ENCODE data around the gene DDX10.

The DDX10 gene

DNA sequence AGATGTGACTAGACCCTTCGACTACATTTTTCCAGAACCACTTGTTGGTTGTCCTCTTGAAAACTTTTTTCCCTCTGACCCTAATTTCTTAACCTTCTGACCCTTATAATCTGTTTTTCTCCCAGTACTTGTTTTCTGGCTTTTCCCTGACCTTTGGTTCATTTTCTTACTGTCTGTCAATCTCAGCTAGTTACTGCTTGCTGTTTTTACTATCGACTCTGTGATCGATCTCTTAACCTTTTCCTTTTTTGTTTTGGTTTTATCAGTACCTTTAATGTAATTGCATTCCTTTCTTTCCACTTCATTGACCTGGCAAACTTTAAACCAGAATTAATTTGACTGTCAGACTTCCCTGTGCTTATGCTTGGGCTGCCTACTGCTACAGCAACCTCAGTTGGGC lies 92.8 kb downstream of the DDX10 start:
- TF ChIP-seq, protein P1, sequence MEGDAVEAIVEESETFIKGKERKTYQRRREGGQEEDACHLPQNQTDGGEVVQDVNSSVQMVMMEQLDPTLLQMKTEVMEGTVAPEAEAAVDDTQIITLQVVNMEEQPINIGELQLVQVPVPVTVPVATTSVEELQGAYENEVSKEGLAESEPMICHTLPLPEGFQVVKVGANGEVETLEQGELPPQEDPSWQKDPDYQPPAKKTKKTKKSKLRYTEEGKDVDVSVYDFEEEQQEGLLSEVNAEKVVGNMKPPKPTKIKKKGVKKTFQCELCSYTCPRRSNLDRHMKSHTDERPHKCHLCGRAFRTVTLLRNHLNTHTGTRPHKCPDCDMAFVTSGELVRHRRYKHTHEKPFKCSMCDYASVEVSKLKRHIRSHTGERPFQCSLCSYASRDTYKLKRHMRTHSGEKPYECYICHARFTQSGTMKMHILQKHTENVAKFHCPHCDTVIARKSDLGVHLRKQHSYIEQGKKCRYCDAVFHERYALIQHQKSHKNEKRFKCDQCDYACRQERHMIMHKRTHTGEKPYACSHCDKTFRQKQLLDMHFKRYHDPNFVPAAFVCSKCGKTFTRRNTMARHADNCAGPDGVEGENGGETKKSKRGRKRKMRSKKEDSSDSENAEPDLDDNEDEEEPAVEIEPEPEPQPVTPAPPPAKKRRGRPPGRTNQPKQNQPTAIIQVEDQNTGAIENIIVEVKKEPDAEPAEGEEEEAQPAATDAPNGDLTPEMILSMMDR (IDR thresholded peaks at IDR 0.05): no peak
- Histone ChIP-seq H3K4me1 (peaks cover 0 to 10% (median 6%) of the 10 kb centered on the region in 4 donors), H3K4me3 (no peak overlapping the region), H3K27ac (no peak overlapping the region), H3K27me3 (no peaks in the 10 kb centered on the region), H3K36me3 (no peaks in the 10 kb centered on the region), H3K9me3 (no peaks in the 10 kb centered on the region)
- intact Hi-C loops (cut with DNase I; ENCODE audit: low total_unique reads): no loop called here
- DNase-seq: no peak

DNA sequence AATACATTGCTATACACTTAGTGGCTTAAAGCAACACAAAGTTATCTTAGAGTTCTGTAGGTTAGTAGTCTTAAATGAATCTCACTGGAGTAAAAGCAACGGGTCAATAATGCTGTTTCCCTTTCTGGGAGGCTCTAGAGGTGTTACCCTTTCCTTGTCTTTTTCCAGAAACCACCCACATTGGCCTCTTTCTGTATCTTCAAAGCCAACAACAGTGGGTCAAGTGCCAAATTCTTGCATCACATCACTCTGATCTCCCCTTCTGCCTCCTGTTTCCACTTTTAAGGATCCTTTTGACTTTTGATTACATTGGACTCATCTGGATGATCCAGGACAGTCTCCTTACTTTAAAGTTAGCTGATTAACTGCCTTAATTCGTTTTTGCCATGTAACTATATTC lies 93.6 kb downstream of the DDX10 start:
- H3K27ac ChIP-seq: no peak overlapping the region
- DNase-seq: no peak
- peaks cover 0 to 10% (median 6%) of the 10 kb centered on the region in 4 donors for H3K4me1 ChIP-seq
- no peaks in the 10 kb centered on the region for H3K9me3 ChIP-seq
- H3K36me3 ChIP-seq: no peaks in the 10 kb centered on the region
- no peaks in the 10 kb centered on the region for H3K27me3 ChIP-seq
- no peak overlapping the region for H3K4me3 ChIP-seq
- intact Hi-C loops (cut with DNase I; ENCODE audit: low total_unique reads): no loop called here
- TF ChIP-seq, protein P1 (IDR thresholded peaks at IDR 0.05): no peak

DNA sequence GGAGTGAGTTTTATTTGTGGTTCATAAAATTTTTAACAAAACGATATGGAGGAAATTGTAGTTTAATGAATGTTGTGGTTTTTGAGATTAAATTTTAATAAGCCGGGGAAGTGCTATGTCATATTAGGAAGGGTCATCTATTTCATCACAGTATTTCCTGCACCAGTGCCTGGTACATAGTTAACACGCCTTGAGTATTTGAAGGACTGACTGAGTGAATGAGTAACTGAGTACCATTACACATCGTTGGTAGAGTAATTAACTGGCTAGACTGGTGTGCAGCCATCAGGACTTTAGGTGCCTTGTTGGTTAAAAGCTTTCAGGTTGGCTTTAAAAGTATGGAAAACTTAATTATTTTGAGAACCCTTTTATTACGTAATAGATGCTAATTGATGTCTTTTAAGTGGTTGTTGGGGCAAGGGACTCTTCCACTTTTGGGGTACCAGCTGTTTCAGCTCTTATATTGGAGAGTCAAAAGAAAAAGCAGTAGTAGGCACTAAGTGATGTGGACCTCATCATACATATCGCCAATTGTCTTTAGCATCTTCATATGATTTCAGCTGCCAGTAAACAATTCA lies 101.8 kb downstream of the DDX10 start:
- H3K9me3 ChIP-seq: peaks cover 0 to 4% (median 0%) of the 10 kb centered on the region in 3 donors
- H3K27ac ChIP-seq: no peak overlapping the region
- H3K4me1 ChIP-seq: no peaks in the 10 kb centered on the region
- H3K27me3 ChIP-seq: no peaks in the 10 kb centered on the region
- H3K36me3 ChIP-seq: no peaks in the 10 kb centered on the region
- intact Hi-C loops (cut with DNase I; ENCODE audit: low total_unique reads): no loop called here
- TF ChIP-seq, protein P1 (IDR thresholded peaks at IDR 0.05): no peak
- no peak overlapping the region for H3K4me3 ChIP-seq
- DNase-seq: no peak

DNA sequence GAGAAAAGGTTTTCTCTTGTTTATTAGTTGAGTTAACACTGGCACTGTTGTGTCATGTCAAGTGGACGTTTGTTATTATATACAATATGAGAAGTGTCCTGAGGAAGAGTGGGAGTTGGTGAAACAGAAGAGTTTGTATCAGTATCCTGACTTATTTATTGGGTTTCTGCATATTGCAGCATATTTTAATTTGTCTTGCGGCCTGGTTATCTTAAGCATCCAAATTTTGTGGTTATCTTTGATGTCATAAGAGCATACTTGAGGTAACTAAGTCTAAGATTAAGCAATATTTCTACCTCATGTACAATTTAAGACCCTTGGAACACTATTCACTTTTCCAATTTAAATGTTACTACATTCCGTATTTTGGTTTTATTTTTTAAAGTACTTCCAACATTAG lies 103.5 kb downstream of the DDX10 start:
- H3K36me3 ChIP-seq: no peaks in the 10 kb centered on the region
- H3K27ac ChIP-seq: no peak overlapping the region
- no peaks in the 10 kb centered on the region for H3K4me1 ChIP-seq
- intact Hi-C loops (cut with DNase I; ENCODE audit: low total_unique reads): no loop called here
- TF ChIP-seq, protein P1 (IDR thresholded peaks at IDR 0.05): no peak
- no peak overlapping the region for H3K4me3 ChIP-seq
- no peak for DNase-seq
- H3K27me3 ChIP-seq: no peaks in the 10 kb centered on the region
- peaks cover 0 to 4% (median 0%) of the 10 kb centered on the region in 3 donors for H3K9me3 ChIP-seq

DNA sequence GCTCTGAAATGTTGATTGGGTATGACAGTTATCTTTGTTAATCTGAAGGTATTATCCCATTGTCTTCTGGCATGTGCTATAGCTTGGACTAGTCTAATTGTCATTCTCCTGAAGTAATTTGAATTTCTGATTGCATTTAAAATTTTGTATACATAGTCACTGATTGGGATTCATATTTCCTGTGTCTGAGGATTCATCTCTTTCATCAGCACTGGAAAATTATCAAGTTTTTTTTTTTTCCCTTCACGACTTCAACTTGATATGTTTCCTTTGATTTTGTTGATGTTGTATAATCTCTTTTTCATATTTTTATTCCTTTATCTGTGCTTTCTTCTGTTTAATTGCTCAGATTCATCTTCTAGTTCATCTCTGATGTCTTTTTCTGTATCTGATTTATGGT lies 104.1 kb downstream of the DDX10 start:
- Histone ChIP-seq H3K36me3 (no peaks in the 10 kb centered on the region), H3K27me3 (no peaks in the 10 kb centered on the region), H3K9me3 (peaks cover 0 to 4% (median 0%) of the 10 kb centered on the region in 3 donors), H3K4me1 (no peaks in the 10 kb centered on the region), H3K27ac (no peak overlapping the region), H3K4me3 (no peak overlapping the region)
- no peak for DNase-seq
- intact Hi-C loops (cut with DNase I; ENCODE audit: low total_unique reads): no loop called here
- TF ChIP-seq, protein P1 (IDR thresholded peaks at IDR 0.05): no peak
